K562 (cell line): ENCODE measurements around the gene MOXD1. TPM values are rescaled to one million over a fixed set of nuclear protein-coding genes. Genes with fewer than 3 reads are reported as not detected.

ENCODE experiments used
- ATAC-seq: fragments of 200-7000 bp; cut with Tn5 transposase; 3 replicates; pipeline ENCODE4 v1.9.1; 2020; ENCODE audit warnings: moderate library complexity
- BruUV-seq: library from RNA; stranded (reverse); fragments of 400-500 nt; replicated peaks from 2 replicates; lab custom pipeline; 2021; lab: Mats Ljungman, UMichigan
- CTCF ChIA-PET: fragments of 300-600 bp; formaldehyde crosslinking; extraction: SDS; loops from one replicate; lab custom pipeline; 2021; ENCODE audit warnings: low intra/inter-chr PET ratio; lab: Yijun Ruan, JAX
- POLR2A ChIA-PET: fragments of 300-600, 350-650 bp; sonication (Branson Sonifier 250); formaldehyde crosslinking; extraction: SDS; loops from one replicate; lab custom pipeline; 2021; ENCODE audit warnings: antibody characterized with exemption, inconsistent platforms; lab: Yijun Ruan, JAX
- DNase-seq, 4 experiments: peaks; one replicate each; pipeline versions ENCODE4 v3.0.0 to v3.0.0-alpha.2; 2011 to 2018; ENCODE audit warnings: low spot score in 3 of 4, mixed read lengths in 3 of 4; ENCODE audit errors: extremely low read depth in 1 of 4
- FAIRE-seq: peaks from 2 replicates; lab custom pipeline; 2011; peaks lifted over from hg19 to GRCh38; lab: Jason Lieb, UNC
- H2AFZ ChIP-seq: 2 replicates; pipeline ENCODE4 v1.6.0; 2011; ENCODE audit warnings: low read depth, low read length, control low read depth, inconsistent platforms
- H3K27ac ChIP-seq: fragments of 200-600 bp; 3 replicates; pipeline ENCODE4 v1.8.0; 2011; ENCODE audit warnings: low read depth, mild to moderate bottlenecking, control low read depth, inconsistent platforms, low read length, moderate library complexity, mixed read lengths; ENCODE audit errors: extremely low read depth
- H3K27me3 ChIP-seq, 2 experiments: fragments of 300-600 bp in 1 of 2; 2 replicates in 1 of 2; 3 replicates in 1 of 2; pipeline versions ENCODE4 v1.6.0 to v1.8.0; 2011; ENCODE audit warnings: inconsistent platforms in 2 of 2, low read length in 2 of 2, mild to moderate bottlenecking in 1 of 2, mixed read lengths in 1 of 2, moderate library complexity in 1 of 2; ENCODE audit not compliant: control insufficient read depth in 2 of 2, insufficient read depth in 2 of 2
- H3K36me3 ChIP-seq: fragments of 300-600 bp; 3 replicates; pipeline ENCODE4 v1.8.0; 2011; ENCODE audit warnings: mild to moderate bottlenecking, low read length, inconsistent platforms; ENCODE audit not compliant: control insufficient read depth, insufficient read depth
- H3K4me1 ChIP-seq, 2 experiments: fragments of 200-600 bp in 1 of 2; replicated peaks in 1 of 2; 2 replicates in 1 of 2; 3 replicates in 1 of 2; pipeline versions ENCODE4 v1.5.1 to v1.8.0; 2011; ENCODE audit warnings: inconsistent platforms in 2 of 2, low read length in 2 of 2, mild to moderate bottlenecking in 1 of 2, mixed read lengths in 1 of 2, moderate library complexity in 1 of 2; ENCODE audit not compliant: control insufficient read depth in 2 of 2, insufficient read depth in 2 of 2
- H3K4me2 ChIP-seq: 2 replicates; pipeline ENCODE4 v1.6.1; 2011; ENCODE audit warnings: low read length, control low read depth, inconsistent platforms, mixed read lengths; ENCODE audit not compliant: insufficient read depth
- H3K4me3 ChIP-seq: fragments of 200-600 bp; sonication (generic), shearing (Covaris generic); 2 replicates; pipeline ENCODE4 v1.5.1; 2016; ENCODE audit warnings: control low read depth, inconsistent platforms
- H3K79me2 ChIP-seq: fragments of 200-600 bp; 3 replicates; pipeline ENCODE4 v1.8.0; 2011; ENCODE audit warnings: low read length, inconsistent platforms; ENCODE audit not compliant: control insufficient read depth, insufficient read depth
- H3K9ac ChIP-seq, 2 experiments: 2 replicates each; pipeline versions ENCODE4 v1.6.0 to v1.6.1; 2011; ENCODE audit warnings: low read depth in 2 of 2, low read length in 2 of 2, control low read depth in 1 of 2, inconsistent platforms in 1 of 2, mild to moderate bottlenecking in 1 of 2, mixed read lengths in 1 of 2; ENCODE audit not compliant: insufficient read depth in 1 of 2
- H3K9me1 ChIP-seq: one replicate; pipeline ENCODE4 v1.6.0; 2011; ENCODE audit warnings: inconsistent platforms, mild to moderate bottlenecking, low read length, moderate library complexity; ENCODE audit not compliant: control insufficient read depth, insufficient read depth
- H3K9me3 ChIP-seq: replicated peaks from 2 replicates; pipeline ENCODE4 v1.5.1; 2011; ENCODE audit warnings: low read depth, low read length, inconsistent platforms; ENCODE audit not compliant: control insufficient read depth, insufficient read depth
- H4K20me1 ChIP-seq: replicated peaks from 2 replicates; pipeline ENCODE4 v1.6.1; 2011; ENCODE audit warnings: low read length, inconsistent platforms, mixed read lengths; ENCODE audit not compliant: control insufficient read depth, insufficient read depth
- C11orf30 ChIP-seq: fragments of 450-650 bp; IDR thresholded peaks from 2 replicates; pipeline ENCODE4 v1.6.1; 2016; ENCODE audit warnings: low read depth, mild to moderate bottlenecking
- CBFA2T2 ChIP-seq: fragments of 450-650 bp; conservative IDR thresholded peaks from 2 replicates; pipeline ENCODE4 v1.6.1; 2017; ENCODE audit warnings: mild to moderate bottlenecking
- GATA2 ChIP-seq: sonication (generic); formaldehyde crosslinking; IDR thresholded peaks from 2 replicates; pipeline ENCODE4 v1.4.0; 2020; ENCODE audit warnings: mild to moderate bottlenecking, missing genetic modification reagents
- KLF13 ChIP-seq: fragments of 450-650 bp; IDR thresholded peaks from 2 replicates; pipeline ENCODE4 v1.6.1; 2016; ENCODE audit warnings: missing genetic modification characterization, low read depth, mild to moderate bottlenecking, missing compliant biosample characterization, moderate library complexity, borderline replicate concordance
- NFIX ChIP-seq: fragments of 250-450 bp; sonication (Bioruptor Pico); IDR thresholded peaks from 2 replicates; pipeline ENCODE4 v1.4.0; 2020; ENCODE audit warnings: low read depth, mild to moderate bottlenecking, moderate library complexity
- NR3C1 ChIP-seq: sonication (generic); formaldehyde crosslinking; IDR thresholded peaks from 2 replicates; pipeline ENCODE4 v1.8.1; 2022; ENCODE audit warnings: missing genetic modification reagents
- OTX1 ChIP-seq: fragments of 450-650 bp; formaldehyde crosslinking; IDR thresholded peaks from 2 replicates; pipeline ENCODE4 v1.4.0; 2022; ENCODE audit warnings: mild to moderate bottlenecking
- PHF20 ChIP-seq: fragments of 450-650 bp; IDR thresholded peaks from 2 replicates; pipeline ENCODE4 v1.6.1; 2018; ENCODE audit not compliant: partially characterized antibody
- PYGO2 ChIP-seq: fragments of 450-650 bp; IDR thresholded peaks from 2 replicates; pipeline ENCODE4 v1.6.1; 2016; ENCODE audit warnings: mild to moderate bottlenecking, missing genetic modification characterization, moderate library complexity, missing compliant biosample characterization
- SRSF9 ChIP-seq: fragments of 200-400 bp; formaldehyde crosslinking; IDR thresholded peaks from 2 replicates; pipeline ENCODE4 v1.6.1; 2017; ENCODE audit warnings: low read depth, low read length, borderline replicate concordance
- ZC3H11A ChIP-seq: IDR thresholded peaks from 2 replicates; pipeline ENCODE4 v1.6.1; 2012; ENCODE audit warnings: low read depth, low read length, improper control_type of control experiment
- ZNF212 ChIP-seq: fragments of 450-650 bp; formaldehyde crosslinking; IDR thresholded peaks from 2 replicates; pipeline ENCODE4 v1.4.0; 2020; ENCODE audit warnings: mild to moderate bottlenecking
- ZNF589 ChIP-seq: fragments of 200-800 bp; sonication (Bioruptor generic); IDR thresholded peaks from 2 replicates; pipeline ENCODE4 v1.6.1; 2016; ENCODE audit warnings: low read depth, missing genetic modification characterization, missing compliant biosample characterization
- WGBS: fragments of 100-300 bp; shearing (Covaris generic); methylation state at CpG from one replicate; pipeline ENCODE4 v1.1.6; 2016; ENCODE audit warnings: low coverage, mixed read lengths; ENCODE audit not compliant: insufficient coverage; ENCODE audit errors: missing lambda C conversion rate; 5-methylcytosine and 5-hydroxymethylcytosine counted together
- in situ Hi-C: fragments of 300-500 bp; cut with MboI; formaldehyde crosslinking; loops from 4 replicates; pipeline ENCODE4 v1.15.0; 2018; ENCODE audit warnings: inconsistent platforms, mixed read lengths
- intact Hi-C: fragments of 100-400 bp; cut with micrococcal nuclease; formaldehyde crosslinking; loops from 2 replicates; pipeline ENCODE4 v1.14.2; 2022
- polyA plus RNA-seq, 8 experiments: library from polyadenylated mRNA; depleted of rRNA in 4 of 8; stranded (reverse) in 5 of 8; unstranded in 3 of 8; fragments of >200 nt; fragmentation: Nextera tagmentation in 2 of 8; fragmentation: Illumina TruSeq in 1 of 8; extraction: Ambion mirVana in 2 of 8; extraction: Trizol in 1 of 8; gene quantifications; 2 replicates each; pipeline versions ENCODE4 v1.2.1 to v1.2.3, GENCODE V29; 2011 to 2014; ENCODE audit warnings: inconsistent platforms in 1 of 8, missing spikeins in 1 of 8
- total RNA-seq, 7 experiments: library from RNA; depleted of rRNA in 6 of 7; stranded (reverse); fragments of >200 nt in 6 of 7; fragmentation: Illumina TruSeq in 2 of 7; extraction: Trizol in 2 of 7; gene quantifications; 2 replicates each; pipeline versions ENCODE4 v1.2.1 to v1.2.3, GENCODE V29; 2011 to 2021; ENCODE audit warnings: low replicate concordance in 1 of 7
- TF ChIP-seq, protein P1 (sequence below), 2 experiments: fragments of 450-650 bp; formaldehyde crosslinking in 1 of 2; IDR thresholded peaks; 2 replicates each; pipeline versions ENCODE4 v1.4.0 to v1.6.1; 2014 to 2020; ENCODE audit warnings: mild to moderate bottlenecking in 2 of 2, borderline replicate concordance in 1 of 2, low read depth in 1 of 2
- TF ChIP-seq, protein P2 (sequence below), 2 experiments: fragments of 200-800 bp in 1 of 2; sonication (Bioruptor generic) in 1 of 2; sonication (generic) in 1 of 2; formaldehyde crosslinking in 1 of 2; IDR thresholded peaks in 1 of 2; conservative IDR thresholded peaks in 1 of 2; 2 replicates each; pipeline versions ENCODE4 v1.5.0 to v1.6.1; 2016 to 2020; ENCODE audit warnings: missing compliant biosample characterization in 1 of 2, missing genetic modification characterization in 1 of 2, missing genetic modification reagents in 1 of 2

The MOXD1 gene
- total and polyA plus RNA-seq, 9 of the 15 experiments (the other 6 are each of a cell fraction or from before 2014, with no cell fraction given) = not detected

DNA sequence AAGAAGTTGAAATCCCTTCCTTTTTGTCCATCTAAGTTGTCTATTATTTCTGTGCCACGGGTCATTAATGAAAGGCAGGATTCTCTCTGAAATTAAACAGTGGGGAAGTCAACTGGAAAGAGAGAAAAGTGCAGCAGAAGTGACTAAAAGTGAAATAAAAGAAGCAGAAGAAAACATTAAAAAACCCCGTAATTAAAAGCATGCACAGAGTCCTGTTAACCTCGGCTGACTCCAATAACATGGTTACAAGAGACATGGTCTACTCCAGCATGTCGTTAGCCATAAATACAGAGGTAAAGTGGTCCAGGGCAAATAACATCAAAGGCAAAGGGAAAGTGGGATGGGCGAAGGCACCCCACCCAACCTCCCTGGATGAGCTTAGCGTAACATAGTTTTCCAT lies 13.0 kb upstream of the MOXD1 start:
- 3% methylated on average over 6 of the region's 6 CpGs for WGBS
- H3K36me3 ChIP-seq = no peaks in the 10 kb centered on the region
- no peaks in the 10 kb centered on the region for H4K20me1 ChIP-seq
- no peak overlapping the region for H3K4me3 ChIP-seq
- no peaks in the 10 kb centered on the region for H3K9me3 ChIP-seq
- ATAC-seq (no peak), FAIRE-seq (no peak), DNase-seq (no peak)
- H3K9me1 ChIP-seq = no peaks in the 10 kb centered on the region
- ChIA-PET CTCF (no interaction called here), POLR2A (no interaction called here)
- H3K79me2 ChIP-seq = no peaks in the 10 kb centered on the region
- no peak overlapping the region for H3K9ac ChIP-seq
- intact Hi-C loops = no loop called here
- no peaks in the 10 kb centered on the region for H3K4me1 ChIP-seq
- no peak overlapping the region for H3K27ac ChIP-seq
- H2AFZ ChIP-seq = no peak overlapping the region
- H3K27me3 ChIP-seq = no peaks in the 10 kb centered on the region
- BruUV-seq = no TSS peak
- in situ Hi-C loops = no loop called here
- H3K4me2 ChIP-seq = no peak overlapping the region
- TF ChIP-seq ZNF212 (CRISPR knock-in tag) (no peak), GATA2 (CRISPR knock-in tag) (no peak), NR3C1 (CRISPR knock-in tag) (no peak), CBFA2T2 (no peak), ZNF589 (CRISPR knock-in tag) (no peak), PYGO2 (no peak), KLF13 (tag) (no peak), PHF20 (no peak), SRSF9 (no peak), C11orf30 (no peak), ZC3H11A (no peak), NFIX (CRISPR knock-in tag) (no peak), OTX1 (no peak)
- TF ChIP-seq, protein P1, sequence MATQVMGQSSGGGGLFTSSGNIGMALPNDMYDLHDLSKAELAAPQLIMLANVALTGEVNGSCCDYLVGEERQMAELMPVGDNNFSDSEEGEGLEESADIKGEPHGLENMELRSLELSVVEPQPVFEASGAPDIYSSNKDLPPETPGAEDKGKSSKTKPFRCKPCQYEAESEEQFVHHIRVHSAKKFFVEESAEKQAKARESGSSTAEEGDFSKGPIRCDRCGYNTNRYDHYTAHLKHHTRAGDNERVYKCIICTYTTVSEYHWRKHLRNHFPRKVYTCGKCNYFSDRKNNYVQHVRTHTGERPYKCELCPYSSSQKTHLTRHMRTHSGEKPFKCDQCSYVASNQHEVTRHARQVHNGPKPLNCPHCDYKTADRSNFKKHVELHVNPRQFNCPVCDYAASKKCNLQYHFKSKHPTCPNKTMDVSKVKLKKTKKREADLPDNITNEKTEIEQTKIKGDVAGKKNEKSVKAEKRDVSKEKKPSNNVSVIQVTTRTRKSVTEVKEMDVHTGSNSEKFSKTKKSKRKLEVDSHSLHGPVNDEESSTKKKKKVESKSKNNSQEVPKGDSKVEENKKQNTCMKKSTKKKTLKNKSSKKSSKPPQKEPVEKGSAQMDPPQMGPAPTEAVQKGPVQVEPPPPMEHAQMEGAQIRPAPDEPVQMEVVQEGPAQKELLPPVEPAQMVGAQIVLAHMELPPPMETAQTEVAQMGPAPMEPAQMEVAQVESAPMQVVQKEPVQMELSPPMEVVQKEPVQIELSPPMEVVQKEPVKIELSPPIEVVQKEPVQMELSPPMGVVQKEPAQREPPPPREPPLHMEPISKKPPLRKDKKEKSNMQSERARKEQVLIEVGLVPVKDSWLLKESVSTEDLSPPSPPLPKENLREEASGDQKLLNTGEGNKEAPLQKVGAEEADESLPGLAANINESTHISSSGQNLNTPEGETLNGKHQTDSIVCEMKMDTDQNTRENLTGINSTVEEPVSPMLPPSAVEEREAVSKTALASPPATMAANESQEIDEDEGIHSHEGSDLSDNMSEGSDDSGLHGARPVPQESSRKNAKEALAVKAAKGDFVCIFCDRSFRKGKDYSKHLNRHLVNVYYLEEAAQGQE (IDR thresholded peaks at IDR 0.05; ENCODE audit: borderline replicate concordance) = no peak
- TF ChIP-seq, protein P1 (CRISPR knock-in tag; IDR thresholded peaks at IDR 0.05; ENCODE audit: low read depth) = no peak
- TF ChIP-seq, protein P2, sequence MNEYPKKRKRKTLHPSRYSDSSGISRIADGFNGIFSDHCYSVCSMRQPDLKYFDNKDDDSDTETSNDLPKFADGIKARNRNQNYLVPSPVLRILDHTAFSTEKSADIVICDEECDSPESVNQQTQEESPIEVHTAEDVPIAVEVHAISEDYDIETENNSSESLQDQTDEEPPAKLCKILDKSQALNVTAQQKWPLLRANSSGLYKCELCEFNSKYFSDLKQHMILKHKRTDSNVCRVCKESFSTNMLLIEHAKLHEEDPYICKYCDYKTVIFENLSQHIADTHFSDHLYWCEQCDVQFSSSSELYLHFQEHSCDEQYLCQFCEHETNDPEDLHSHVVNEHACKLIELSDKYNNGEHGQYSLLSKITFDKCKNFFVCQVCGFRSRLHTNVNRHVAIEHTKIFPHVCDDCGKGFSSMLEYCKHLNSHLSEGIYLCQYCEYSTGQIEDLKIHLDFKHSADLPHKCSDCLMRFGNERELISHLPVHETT (CRISPR knock-in tag; conservative IDR thresholded peaks at IDR 0.05 in 1 of 2, IDR thresholded peaks at IDR 0.05 in 1 of 2) = no peak
